Endothelial cell of umbilical vein (primary cell): ENCODE measurements around the gene HOXB2. TPM values are rescaled to one million over a fixed set of nuclear protein-coding genes. Genes with fewer than 3 reads are reported as not detected.

ENCODE experiments used
- BruUV-seq: library from RNA; stranded (reverse); fragments of 400-500 nt; replicated peaks from 2 replicates; lab custom pipeline; 2021; lab: Mats Ljungman, UMichigan
- CTCF ChIA-PET: fragments of 300-600, 350-600 bp; sonication (Branson Sonifier 250); formaldehyde crosslinking; loops from one replicate; lab custom pipeline; 2021; ENCODE audit warnings: antibody characterized with exemption, inconsistent platforms; lab: Charles Lee
- POLR2A ChIA-PET: fragments of 300-600, 350-600 bp; sonication (Branson Sonifier 250); formaldehyde crosslinking; loops from one replicate; lab custom pipeline; 2021; ENCODE audit warnings: antibody characterized with exemption, inconsistent platforms; lab: Charles Lee
- DNase-seq: peaks from one replicate; pipeline ENCODE4 v3.0.0-alpha.2; 2011; ENCODE audit warnings: low read depth, low spot score
- FAIRE-seq: peaks from 2 replicates; lab custom pipeline; 2011; peaks lifted over from hg19 to GRCh38; lab: Jason Lieb, UNC
- H2AFZ ChIP-seq: 2 replicates; pipeline ENCODE4 v1.6.0; 2012; ENCODE audit warnings: low read depth, low read length, control low read depth, inconsistent platforms
- H3K27ac ChIP-seq: 2 replicates; pipeline ENCODE4 v1.5.1; 2011; ENCODE audit warnings: low read depth, mild to moderate bottlenecking, control low read depth, low read length, moderate library complexity; ENCODE audit not compliant: insufficient read depth
- H3K27me3 ChIP-seq, 2 experiments: 2 replicates each; pipeline versions ENCODE4 v1.6.0 to v1.6.1; 2011; ENCODE audit warnings: low read length in 2 of 2, mixed read lengths in 1 of 2; ENCODE audit not compliant: control insufficient read depth in 2 of 2, insufficient read depth in 2 of 2
- H3K36me3 ChIP-seq, 2 experiments: 2 replicates in 1 of 2; 3 replicates in 1 of 2; pipeline ENCODE4 v1.5.1; 2011; ENCODE audit warnings: low read length in 2 of 2, mild to moderate bottlenecking in 1 of 2, moderate library complexity in 1 of 2; ENCODE audit not compliant: control insufficient read depth in 2 of 2, insufficient read depth in 2 of 2; ENCODE audit errors: extremely low read depth in 1 of 2
- H3K4me1 ChIP-seq: 3 replicates; pipeline ENCODE4 v1.5.1; 2011; ENCODE audit warnings: mild to moderate bottlenecking, low read length; ENCODE audit not compliant: control insufficient read depth, insufficient read depth; ENCODE audit errors: extremely low read depth
- H3K4me2 ChIP-seq: 2 replicates; pipeline ENCODE4 v1.6.1; 2011; ENCODE audit warnings: low read length, control low read depth, mixed read lengths; ENCODE audit not compliant: insufficient read depth
- H3K4me3 ChIP-seq, 3 experiments: fragments of 200-600 bp in 1 of 3; sonication (generic), shearing (Covaris generic) in 1 of 3; replicated peaks in 1 of 3; 2 replicates each; pipeline ENCODE4 v1.5.1; 2011 to 2016; ENCODE audit warnings: control low read depth in 3 of 3, low read length in 3 of 3, mild to moderate bottlenecking in 2 of 3, inconsistent platforms in 1 of 3, low read depth in 1 of 3, moderate library complexity in 1 of 3; ENCODE audit not compliant: insufficient read depth in 1 of 3
- H3K79me2 ChIP-seq: 2 replicates; pipeline ENCODE4 v1.6.0; 2012; ENCODE audit warnings: low read length, inconsistent platforms; ENCODE audit not compliant: control insufficient read depth, insufficient read depth
- H3K9ac ChIP-seq: replicated peaks from 2 replicates; pipeline ENCODE3; 2011; ENCODE audit warnings: low read length, control low read depth; ENCODE audit not compliant: insufficient read depth; ENCODE audit errors: extremely low read depth
- H3K9me1 ChIP-seq: replicated peaks from 3 replicates; pipeline ENCODE4 v1.6.0; 2011; ENCODE audit warnings: mild to moderate bottlenecking, low read length; ENCODE audit not compliant: control insufficient read depth, insufficient read depth; ENCODE audit errors: extremely low read depth
- H3K9me3 ChIP-seq: replicated peaks from 2 replicates; pipeline ENCODE4 v1.5.1; 2012; ENCODE audit warnings: low read length, inconsistent platforms; ENCODE audit not compliant: control insufficient read depth, insufficient read depth
- H4K20me1 ChIP-seq: replicated peaks from 2 replicates; pipeline ENCODE3; 2011; ENCODE audit warnings: mild to moderate bottlenecking, low read length; ENCODE audit not compliant: control insufficient read depth, insufficient read depth; ENCODE audit errors: extremely low read depth
- EZH2 ChIP-seq: IDR thresholded peaks from 2 replicates; pipeline ENCODE4 v1.6.1; 2012; ENCODE audit warnings: borderline replicate concordance, low read depth, mild to moderate bottlenecking, moderate library complexity, low read length, inconsistent platforms; ENCODE audit not compliant: severe bottlenecking
- FOS ChIP-seq: IDR thresholded peaks from 2 replicates; pipeline ENCODE4 v1.6.1; 2011; ENCODE audit warnings: mild to moderate bottlenecking, low read length, moderate library complexity, borderline replicate concordance; ENCODE audit not compliant: insufficient read depth
- GATA2 ChIP-seq: IDR thresholded peaks from 2 replicates; pipeline ENCODE4 v1.7.0; 2011; ENCODE audit warnings: low read depth, mild to moderate bottlenecking, moderate library complexity, mixed read lengths, low read length; ENCODE audit not compliant: insufficient read length, insufficient read depth
- JUN ChIP-seq: IDR thresholded peaks from 2 replicates; pipeline ENCODE4 v1.6.1; 2011; ENCODE audit warnings: borderline replicate concordance, low read depth; ENCODE audit not compliant: insufficient read length, insufficient read depth
- MYC ChIP-seq: IDR thresholded peaks from one replicate; pipeline ENCODE4 v1.6.1; 2011; ENCODE audit warnings: mild to moderate bottlenecking, low read depth, low read length
- POLR2A ChIP-seq: IDR thresholded peaks from 2 replicates; pipeline ENCODE4 v1.6.1; 2012; ENCODE audit warnings: low read depth, mild to moderate bottlenecking, control low read depth, low read length
- POLR2AphosphoS5 ChIP-seq: IDR thresholded peaks from 2 replicates; pipeline ENCODE4 v1.6.1; 2012; ENCODE audit warnings: low read depth, mild to moderate bottlenecking, control low read depth, low read length, moderate library complexity; ENCODE audit not compliant: insufficient read depth
- dilution Hi-C: fragments of 300-500 bp; cut with MboI; formaldehyde crosslinking; loops from one replicate; pipeline ENCODE4 v1.15.0; 2019; ENCODE audit warnings: low sequenced_read_pairs; ENCODE audit not compliant: extremely low pct_ligation_motif_present
- intact Hi-C: fragments of 100-400 bp; cut with micrococcal nuclease; formaldehyde crosslinking; loops from one replicate; pipeline ENCODE4 v1.10.0; 2022
- polyA plus RNA-seq, 4 experiments: library from polyadenylated mRNA; depleted of rRNA in 3 of 4; stranded (reverse) in 3 of 4; unstranded in 1 of 4; fragments of >200 nt; gene quantifications; 2 replicates each; pipeline versions ENCODE4 v1.2.1 to v1.2.3, GENCODE V29; 2011 to 2012; ENCODE audit warnings: missing spikeins in 1 of 4
- total RNA-seq: library from RNA; stranded (reverse); gene quantifications from 2 replicates; pipeline ENCODE4 v1.2.3, GENCODE V29; 2021
- TF ChIP-seq, protein P1 (sequence below), 2 donors: IDR thresholded peaks; 1 replicate in 1 of 2; 2 replicates in 1 of 2; pipeline ENCODE4 v1.5.1; 2011; ENCODE audit warnings: low read length in 2 of 2, mild to moderate bottlenecking in 2 of 2, moderate library complexity in 2 of 2, control low read depth in 1 of 2, inconsistent platforms in 1 of 2, low read depth in 1 of 2; ENCODE audit not compliant: insufficient read depth in 1 of 2; ENCODE audit errors: extremely low read depth in 1 of 2
- TF ChIP-seq, protein P2 (sequence below): IDR thresholded peaks from 2 replicates; pipeline ENCODE4 v1.6.1; 2011; ENCODE audit not compliant: insufficient read depth, insufficient read length

The HOXB2 gene
- total and polyA plus RNA-seq, 2 donors (not counting 3 experiments of a cell fraction or from before 2014, with no cell fraction given), result 14.1 to 23.3 TPM

DNA sequence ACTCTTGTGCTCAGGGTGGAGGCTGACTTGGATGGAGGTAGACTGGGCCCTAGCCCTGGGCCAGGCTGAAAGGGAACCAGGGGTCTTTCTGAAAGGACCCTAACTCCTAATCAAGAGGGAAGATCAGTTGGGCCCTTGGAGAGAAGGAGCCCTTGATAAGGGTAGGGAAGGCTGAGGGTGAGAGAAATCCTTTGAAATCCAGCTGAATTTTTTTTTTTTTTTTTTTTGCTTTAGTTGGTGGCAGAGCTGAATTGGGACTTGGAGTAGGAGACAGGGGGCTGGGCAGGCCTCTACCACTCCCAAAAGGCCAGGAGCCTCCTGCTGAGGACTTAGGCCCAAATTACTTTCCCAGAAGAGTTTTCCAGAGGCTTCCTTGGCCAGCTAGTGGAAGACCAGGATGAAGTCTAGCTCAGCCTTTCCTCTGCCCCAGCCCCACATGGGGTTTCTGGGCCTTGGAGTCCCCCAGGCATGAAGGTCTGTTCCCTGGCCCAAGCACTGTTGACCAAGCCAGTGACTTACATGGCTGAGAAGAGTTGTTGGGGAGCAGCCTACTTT, 45.8 kb upstream of the HOXB2 start:
- H3K9me1 ChIP-seq, result no peaks in the 10 kb centered on the region
- ChIA-PET CTCF (interaction anchor here (0.9 to 1.5 kb wide), 3 partner anchors 282 to 375 kb away, joined by 3 to 5 read pairs (median 4); no protein-coding TSS in a partner anchor), POLR2A (interaction anchor here (0.6 kb wide), 1 partner anchor 24 kb away, joined by 3 read pairs; no protein-coding TSS in a partner anchor)
- H3K79me2 ChIP-seq, result peaks cover 25% of the 10 kb centered on the region
- no peaks in the 10 kb centered on the region for H3K9me3 ChIP-seq
- no peak overlapping the region for H3K4me3 ChIP-seq
- H3K4me2 ChIP-seq, result no peak overlapping the region
- peaks cover 41% of the 10 kb centered on the region for H3K4me1 ChIP-seq
- dilution Hi-C loops, result no loop called here
- FAIRE-seq (no peak), DNase-seq (no peak)
- no peak overlapping the region for H2AFZ ChIP-seq
- intact Hi-C loops, result no loop called here
- peaks cover 3 to 11% of the 10 kb centered on the region in 2 experiments for H3K36me3 ChIP-seq
- no peaks in the 10 kb centered on the region for H4K20me1 ChIP-seq
- no peak overlapping the region for H3K27ac ChIP-seq
- TF ChIP-seq MYC (no peak), JUN (no peak), POLR2AphosphoS5 (no peak), POLR2A (no peak), GATA2 (no peak), EZH2 (no peak), FOS (no peak)
- TF ChIP-seq, protein P1, sequence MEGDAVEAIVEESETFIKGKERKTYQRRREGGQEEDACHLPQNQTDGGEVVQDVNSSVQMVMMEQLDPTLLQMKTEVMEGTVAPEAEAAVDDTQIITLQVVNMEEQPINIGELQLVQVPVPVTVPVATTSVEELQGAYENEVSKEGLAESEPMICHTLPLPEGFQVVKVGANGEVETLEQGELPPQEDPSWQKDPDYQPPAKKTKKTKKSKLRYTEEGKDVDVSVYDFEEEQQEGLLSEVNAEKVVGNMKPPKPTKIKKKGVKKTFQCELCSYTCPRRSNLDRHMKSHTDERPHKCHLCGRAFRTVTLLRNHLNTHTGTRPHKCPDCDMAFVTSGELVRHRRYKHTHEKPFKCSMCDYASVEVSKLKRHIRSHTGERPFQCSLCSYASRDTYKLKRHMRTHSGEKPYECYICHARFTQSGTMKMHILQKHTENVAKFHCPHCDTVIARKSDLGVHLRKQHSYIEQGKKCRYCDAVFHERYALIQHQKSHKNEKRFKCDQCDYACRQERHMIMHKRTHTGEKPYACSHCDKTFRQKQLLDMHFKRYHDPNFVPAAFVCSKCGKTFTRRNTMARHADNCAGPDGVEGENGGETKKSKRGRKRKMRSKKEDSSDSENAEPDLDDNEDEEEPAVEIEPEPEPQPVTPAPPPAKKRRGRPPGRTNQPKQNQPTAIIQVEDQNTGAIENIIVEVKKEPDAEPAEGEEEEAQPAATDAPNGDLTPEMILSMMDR (IDR thresholded peaks at IDR 0.05; ENCODE audit: extremely low read depth in 1 of 2, insufficient read depth in 1 of 2, low read depth in 1 of 2, low read length in 2 of 2), result no peak
- TF ChIP-seq, protein P2, sequence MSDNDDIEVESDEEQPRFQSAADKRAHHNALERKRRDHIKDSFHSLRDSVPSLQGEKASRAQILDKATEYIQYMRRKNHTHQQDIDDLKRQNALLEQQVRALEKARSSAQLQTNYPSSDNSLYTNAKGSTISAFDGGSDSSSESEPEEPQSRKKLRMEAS, result no peak
- no peak overlapping the region for H3K9ac ChIP-seq
- BruUV-seq, result no TSS peak
- no peaks in the 10 kb centered on the region for H3K27me3 ChIP-seq
